ENCODE measurements around the gene MTHFD2.

DNA sequence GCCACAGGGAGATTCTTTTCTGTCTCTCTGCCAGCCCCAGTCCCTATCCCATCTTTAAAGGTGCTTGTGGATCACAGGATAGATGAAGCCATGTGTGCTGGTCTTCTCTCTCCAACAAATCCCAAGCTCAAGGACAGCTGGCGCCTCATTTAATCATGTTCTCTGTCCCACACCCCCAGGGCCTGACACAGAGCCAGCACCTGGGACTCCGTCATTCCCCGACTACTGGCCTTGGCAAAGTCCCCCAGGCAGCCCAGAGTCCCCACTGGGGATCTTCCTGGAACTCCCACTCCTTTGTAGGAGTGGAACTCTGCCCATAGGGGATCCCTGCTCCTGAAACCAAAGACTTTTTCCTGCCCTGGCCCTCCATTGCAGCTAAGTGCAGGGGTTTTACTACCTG, 60.8 kb downstream of the MTHFD2 start:
- TF ChIP-seq PBX3 (CRISPR knock-in tag; IDR thresholded peaks at IDR 0.05) (no peak), ZNF670 (tag by site-specific recombination; IDR thresholded peaks at IDR 0.05; ENCODE audit: low read depth) (no peak), ZNF488 (tag by site-specific recombination; IDR thresholded peaks at IDR 0.05) (no peak), ZNF335 (tag by site-specific recombination; conservative IDR thresholded peaks at IDR 0.05) (no peak)
- TF ChIP-seq, protein P1, sequence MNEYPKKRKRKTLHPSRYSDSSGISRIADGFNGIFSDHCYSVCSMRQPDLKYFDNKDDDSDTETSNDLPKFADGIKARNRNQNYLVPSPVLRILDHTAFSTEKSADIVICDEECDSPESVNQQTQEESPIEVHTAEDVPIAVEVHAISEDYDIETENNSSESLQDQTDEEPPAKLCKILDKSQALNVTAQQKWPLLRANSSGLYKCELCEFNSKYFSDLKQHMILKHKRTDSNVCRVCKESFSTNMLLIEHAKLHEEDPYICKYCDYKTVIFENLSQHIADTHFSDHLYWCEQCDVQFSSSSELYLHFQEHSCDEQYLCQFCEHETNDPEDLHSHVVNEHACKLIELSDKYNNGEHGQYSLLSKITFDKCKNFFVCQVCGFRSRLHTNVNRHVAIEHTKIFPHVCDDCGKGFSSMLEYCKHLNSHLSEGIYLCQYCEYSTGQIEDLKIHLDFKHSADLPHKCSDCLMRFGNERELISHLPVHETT (tag by site-specific recombination; IDR thresholded peaks at IDR 0.05) = no peak

Data from HEK293 (cell line).